Measurements from ENCODE around the gene ERVMER34-1. TPM values are rescaled to one million over a fixed set of nuclear protein-coding genes. Genes with fewer than 3 reads are reported as not detected.
A peak's percentile ranks its signal among the peaks of the same experiment; 100 is the strongest.

Gene ERVMER34-1
- polyA plus RNA-seq, 10 donors: 0.31 to 1.2 (median 0.53) TPM

- DNase-seq: peak; percentile 98 to 99 (median 98)
These were observed 29.0 kb downstream of the ERVMER34-1 start for GRCh38 chr4:52721968-52722815.

- DNase-seq: no peak
These were observed 33.1 kb downstream of the ERVMER34-1 start for GRCh38 chr4:52718123-52718522.

GRCh38 chr4:52716364-52717151 is 34.7 kb downstream of the ERVMER34-1 start:
- DNase-seq: no peak

- no peak for DNase-seq
These were observed 35.3 kb downstream of the ERVMER34-1 start for GRCh38 chr4:52715914-52716313.

GRCh38 chr4:52715255-52715897 is 35.8 kb downstream of the ERVMER34-1 start:
- no peak for DNase-seq

- no peak for DNase-seq
These were observed 36.5 kb downstream of the ERVMER34-1 start for GRCh38 chr4:52714597-52715254.

- DNase-seq: peak in 1 of 3 donors; percentile 25
These were observed 37.7 kb downstream of the ERVMER34-1 start for GRCh38 chr4:52713456-52713937.

- peak; percentile 97 to 98 (median 97) for DNase-seq
These were observed 38.7 kb downstream of the ERVMER34-1 start for GRCh38 chr4:52712251-52713130.

- no peak for DNase-seq
These were observed 39.4 kb downstream of the ERVMER34-1 start for GRCh38 chr4:52711834-52712250.

- DNase-seq: no peak
These were observed 40.0 kb downstream of the ERVMER34-1 start for GRCh38 chr4:52711272-52711671.

- DNase-seq: no peak
These were observed 42.1 kb downstream of the ERVMER34-1 start for GRCh38 chr4:52709155-52709554.

GRCh38 chr4:52704661-52705060 is 46.6 kb downstream of the ERVMER34-1 start:
- DNase-seq: peak in 1 of 3 donors; percentile 31

GRCh38 chr4:52704133-52704532 is 47.1 kb downstream of the ERVMER34-1 start:
- no peak for DNase-seq

GRCh38 chr4:52701207-52701606 is 50.0 kb downstream of the ERVMER34-1 start:
- no peak for DNase-seq

- peak in 2 of 3 donors; percentile 17 to 56 for DNase-seq
These were observed 56.3 kb downstream of the ERVMER34-1 start for GRCh38 chr4:52694936-52695335.

GRCh38 chr4:52693492-52693891 is 57.7 kb downstream of the ERVMER34-1 start:
- DNase-seq: no peak

Measured in muscle of back (tissue), 11 donors.